Gastroesophageal sphincter (tissue), 3 donors: Measurements from ENCODE around the gene LPP.

Experiments
- CTCF ChIP-seq, 4 experiments: fragments of 200-600 bp in 2 of 4; fragments of 450-650 bp in 2 of 4; sonication (generic) in 1 of 4; IDR thresholded peaks; one replicate each; pipeline ENCODE4 v1.5.1; 2017 to 2019; ENCODE audit warnings: antibody characterized with exemption in 4 of 4, mild to moderate bottlenecking in 2 of 4, moderate library complexity in 2 of 4
- EP300 ChIP-seq: sonication (generic); formaldehyde crosslinking; IDR thresholded peaks from one replicate; pipeline ENCODE4 v1.6.1; 2017; ENCODE audit warnings: antibody characterized with exemption, mild to moderate bottlenecking
- POLR2A ChIP-seq, 2 donors: fragments of 450-650 bp; IDR thresholded peaks; one replicate each; pipeline ENCODE4 v1.6.1; 2017; ENCODE audit warnings: antibody characterized with exemption in 2 of 2, mild to moderate bottlenecking in 2 of 2, moderate library complexity in 1 of 2

GRCh38 chr3:188232656-188233055 lies 78.7 kb downstream of the LPP start:
- TF ChIP-seq CTCF (IDR thresholded peaks at IDR 0.05) (no peak), EP300 (no peak), POLR2A (IDR thresholded peaks at IDR 0.05) (no peak)
